ENCODE data around the gene IVD. TPM values are rescaled to one million over a fixed set of nuclear protein-coding genes. Genes with fewer than 3 reads are reported as not detected.

IVD gene
- polyA plus RNA-seq, 2 donors = 13.4 to 14.9 TPM

GRCh38 chr15:40388941-40389823, 16.4 kb upstream of the IVD start:
- H3K27me3 ChIP-seq (ENCODE audit: control insufficient read depth in 1 of 2, insufficient read depth in 2 of 2, low read length in 2 of 2) = no peaks in the 10 kb centered on the region
- H3K9me3 ChIP-seq (ENCODE audit: control insufficient read depth in 2 of 2, insufficient read depth in 1 of 2, low read depth in 1 of 2, low read length in 1 of 2) = no peaks in the 10 kb centered on the region
- 86 to 89% methylated on average over 13 of the region's 13 CpGs for whole genome bisulfite sequencing, 2 donors
- no peak overlapping the region for H3K27ac ChIP-seq (ENCODE audit: low read depth in 2 of 2, low read length in 1 of 2)
- H3K4me3 ChIP-seq (ENCODE audit: low read depth in 1 of 2, low read length in 2 of 2) = no peak overlapping the region
- H3K36me3 ChIP-seq (ENCODE audit: control insufficient read depth in 2 of 2, insufficient read depth in 2 of 2, low read length in 1 of 2) = peaks cover 0 to 10% of the 10 kb centered on the region in 2 donors
- H3K4me1 ChIP-seq (ENCODE audit: control insufficient read depth in 2 of 2, insufficient read depth in 2 of 2, low read length in 1 of 2) = no peaks in the 10 kb centered on the region

- Histone ChIP-seq H3K27me3 (ENCODE audit: control insufficient read depth in 1 of 2, insufficient read depth in 2 of 2, low read length in 2 of 2) (no peaks in the 10 kb centered on the region), H3K4me3 (ENCODE audit: low read depth in 1 of 2, low read length in 2 of 2) (no peak overlapping the region), H3K27ac (ENCODE audit: low read depth in 2 of 2, low read length in 1 of 2) (no peak overlapping the region), H3K36me3 (ENCODE audit: control insufficient read depth in 2 of 2, insufficient read depth in 2 of 2, low read length in 1 of 2) (peaks cover 0 to 10% of the 10 kb centered on the region in 2 donors), H3K9me3 (ENCODE audit: control insufficient read depth in 2 of 2, insufficient read depth in 1 of 2, low read depth in 1 of 2, low read length in 1 of 2) (no peaks in the 10 kb centered on the region), H3K4me1 (ENCODE audit: control insufficient read depth in 2 of 2, insufficient read depth in 2 of 2, low read length in 1 of 2) (no peaks in the 10 kb centered on the region)
- 84 to 94% methylated on average over 2 of the region's 2 CpGs for WGBS, 2 donors
These were observed 15.6 kb upstream of the IVD start for GRCh38 chr15:40389824-40390595.

- Histone ChIP-seq H3K9me3 (ENCODE audit: control insufficient read depth in 2 of 2, insufficient read depth in 1 of 2, low read depth in 1 of 2, low read length in 1 of 2) (no peaks in the 10 kb centered on the region), H3K4me1 (ENCODE audit: control insufficient read depth in 2 of 2, insufficient read depth in 2 of 2, low read length in 1 of 2) (no peaks in the 10 kb centered on the region), H3K27ac (ENCODE audit: low read depth in 2 of 2, low read length in 1 of 2) (no peak overlapping the region), H3K36me3 (ENCODE audit: control insufficient read depth in 2 of 2, insufficient read depth in 2 of 2, low read length in 1 of 2) (peaks cover 0 to 8% of the 10 kb centered on the region in 2 donors), H3K27me3 (ENCODE audit: control insufficient read depth in 1 of 2, insufficient read depth in 2 of 2, low read length in 2 of 2) (no peaks in the 10 kb centered on the region), H3K4me3 (ENCODE audit: low read depth in 1 of 2, low read length in 2 of 2) (no peak overlapping the region)
- WGBS, 2 donors = 92 to 96% methylated on average over 4 of the region's 4 CpGs
These were observed 12.3 kb upstream of the IVD start for GRCh38 chr15:40392986-40393948.

- Histone ChIP-seq H3K9me3 (ENCODE audit: control insufficient read depth in 2 of 2, insufficient read depth in 1 of 2, low read depth in 1 of 2, low read length in 1 of 2) (no peaks in the 10 kb centered on the region), H3K4me1 (ENCODE audit: control insufficient read depth in 2 of 2, insufficient read depth in 2 of 2, low read length in 1 of 2) (no peaks in the 10 kb centered on the region), H3K27ac (ENCODE audit: low read depth in 2 of 2, low read length in 1 of 2) (no peak overlapping the region), H3K27me3 (ENCODE audit: control insufficient read depth in 1 of 2, insufficient read depth in 2 of 2, low read length in 2 of 2) (no peaks in the 10 kb centered on the region), H3K36me3 (ENCODE audit: control insufficient read depth in 2 of 2, insufficient read depth in 2 of 2, low read length in 1 of 2) (peaks cover 0 to 2% of the 10 kb centered on the region in 2 donors), H3K4me3 (ENCODE audit: low read depth in 1 of 2, low read length in 2 of 2) (no peak overlapping the region)
- WGBS, 2 donors = 87 to 89% methylated on average over 8 of the region's 8 CpGs
These were observed 7.7 kb upstream of the IVD start for GRCh38 chr15:40397688-40398412.

GRCh38 chr15:40398413-40398873, 7.2 kb upstream of the IVD start:
- no peak overlapping the region for H3K4me3 ChIP-seq (ENCODE audit: low read depth in 1 of 2, low read length in 2 of 2)
- H3K36me3 ChIP-seq (ENCODE audit: control insufficient read depth in 2 of 2, insufficient read depth in 2 of 2, low read length in 1 of 2) = peaks cover 0 to 2% of the 10 kb centered on the region in 2 donors
- no peaks in the 10 kb centered on the region for H3K9me3 ChIP-seq (ENCODE audit: control insufficient read depth in 2 of 2, insufficient read depth in 1 of 2, low read depth in 1 of 2, low read length in 1 of 2)
- H3K27me3 ChIP-seq (ENCODE audit: control insufficient read depth in 1 of 2, insufficient read depth in 2 of 2, low read length in 2 of 2) = no peaks in the 10 kb centered on the region
- 57 to 66% methylated on average over 4 of the region's 4 CpGs for WGBS, 2 donors
- H3K4me1 ChIP-seq (ENCODE audit: control insufficient read depth in 2 of 2, insufficient read depth in 2 of 2, low read length in 1 of 2) = no peaks in the 10 kb centered on the region
- no peak overlapping the region for H3K27ac ChIP-seq (ENCODE audit: low read depth in 2 of 2, low read length in 1 of 2)

- Histone ChIP-seq H3K36me3 (ENCODE audit: control insufficient read depth in 2 of 2, insufficient read depth in 2 of 2, low read length in 1 of 2) (no peaks in the 10 kb centered on the region), H3K4me1 (ENCODE audit: control insufficient read depth in 2 of 2, insufficient read depth in 2 of 2, low read length in 1 of 2) (no peaks in the 10 kb centered on the region), H3K4me3 (ENCODE audit: low read depth in 1 of 2, low read length in 2 of 2) (no peak overlapping the region), H3K27me3 (ENCODE audit: control insufficient read depth in 1 of 2, insufficient read depth in 2 of 2, low read length in 2 of 2) (no peaks in the 10 kb centered on the region), H3K27ac (ENCODE audit: low read depth in 2 of 2, low read length in 1 of 2) (no peak overlapping the region), H3K9me3 (ENCODE audit: control insufficient read depth in 2 of 2, insufficient read depth in 1 of 2, low read depth in 1 of 2, low read length in 1 of 2) (no peaks in the 10 kb centered on the region)
- WGBS, 2 donors = 80 to 83% methylated on average over 7 of the region's 7 CpGs
These were observed 6.2 kb upstream of the IVD start for GRCh38 chr15:40399370-40399769.

- H3K4me3 ChIP-seq (ENCODE audit: low read depth in 1 of 2, low read length in 2 of 2) = no peak overlapping the region
- no peaks in the 10 kb centered on the region for H3K27me3 ChIP-seq (ENCODE audit: control insufficient read depth in 1 of 2, insufficient read depth in 2 of 2, low read length in 2 of 2)
- peaks cover 7 to 12% of the 10 kb centered on the region in 2 donors for H3K36me3 ChIP-seq (ENCODE audit: control insufficient read depth in 2 of 2, insufficient read depth in 2 of 2, low read length in 1 of 2)
- H3K9me3 ChIP-seq (ENCODE audit: control insufficient read depth in 2 of 2, insufficient read depth in 1 of 2, low read depth in 1 of 2, low read length in 1 of 2) = no peaks in the 10 kb centered on the region
- no peak overlapping the region for H3K27ac ChIP-seq (ENCODE audit: low read depth in 2 of 2, low read length in 1 of 2)
- no peaks in the 10 kb centered on the region for H3K4me1 ChIP-seq (ENCODE audit: control insufficient read depth in 2 of 2, insufficient read depth in 2 of 2, low read length in 1 of 2)
- 79 to 82% methylated on average over 8 of the region's 8 CpGs for WGBS, 2 donors
These were observed 1.9 kb downstream of the IVD start for GRCh38 chr15:40407330-40407990.

GRCh38 chr15:40409366-40409765, 3.8 kb downstream of the IVD start:
- no peaks in the 10 kb centered on the region for H3K27me3 ChIP-seq (ENCODE audit: control insufficient read depth in 1 of 2, insufficient read depth in 2 of 2, low read length in 2 of 2)
- no peaks in the 10 kb centered on the region for H3K4me1 ChIP-seq (ENCODE audit: control insufficient read depth in 2 of 2, insufficient read depth in 2 of 2, low read length in 1 of 2)
- 72 to 73% methylated on average over 3 of the region's 3 CpGs for WGBS, 2 donors
- no peak overlapping the region for H3K27ac ChIP-seq (ENCODE audit: low read depth in 2 of 2, low read length in 1 of 2)
- H3K9me3 ChIP-seq (ENCODE audit: control insufficient read depth in 2 of 2, insufficient read depth in 1 of 2, low read depth in 1 of 2, low read length in 1 of 2) = no peaks in the 10 kb centered on the region
- H3K36me3 ChIP-seq (ENCODE audit: control insufficient read depth in 2 of 2, insufficient read depth in 2 of 2, low read length in 1 of 2) = peaks cover 8 to 18% of the 10 kb centered on the region in 2 donors
- H3K4me3 ChIP-seq (ENCODE audit: low read depth in 1 of 2, low read length in 2 of 2) = no peak overlapping the region
